Hepatocyte (in vitro differentiated cells): ENCODE results near the gene CNOT4.

Source experiments
- CTCF ChIP-seq: fragments of 200-600 bp; sonication (generic); IDR thresholded peaks from 2 replicates; pipeline ENCODE4 v1.5.1; 2016; ENCODE audit warnings: antibody characterized with exemption, mild to moderate bottlenecking; ENCODE audit not compliant: poor library complexity
- EZH2 ChIP-seq: fragments of 200-600 bp; sonication (generic); IDR thresholded peaks from 2 replicates; pipeline ENCODE4 v1.6.1; 2016; ENCODE audit warnings: antibody characterized with exemption, mild to moderate bottlenecking, borderline replicate concordance

DNA sequence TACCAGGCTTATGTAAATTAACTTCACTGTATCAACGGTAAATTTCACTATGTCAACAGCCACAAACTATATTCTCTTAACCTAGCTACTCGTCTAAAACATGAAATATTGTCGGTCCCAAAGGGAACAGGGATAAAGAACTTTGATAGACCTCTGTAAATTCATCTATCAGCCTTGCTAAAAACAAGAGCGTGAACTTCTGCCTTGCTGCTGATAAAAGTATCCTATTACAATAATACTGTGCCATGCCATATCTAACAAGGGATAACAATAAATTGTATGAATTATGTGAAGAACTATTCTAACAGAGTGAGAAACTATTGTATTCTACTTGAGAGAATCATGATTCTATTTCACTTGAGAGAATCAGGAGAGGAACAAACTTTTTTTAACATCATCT, 117.2 kb downstream of the CNOT4 start:
- TF ChIP-seq CTCF (no peak), EZH2 (no peak)
